OCI-LY1 (cell line): ENCODE results near the gene KRTAP29-1.

Experiments
- CTCF ChIP-seq: fragments of 200-600 bp; sonication (generic), shearing (Covaris generic); IDR thresholded peaks from 2 replicates; pipeline ENCODE4 v1.5.1; 2017; ENCODE audit warnings: mild to moderate bottlenecking, antibody characterized with exemption, low read length, moderate library complexity, mixed read lengths
- EZH2 ChIP-seq: fragments of 200-600 bp; sonication (generic), shearing (Covaris generic); IDR thresholded peaks from 2 replicates; pipeline ENCODE4 v1.8.0; 2017; ENCODE audit warnings: borderline replicate concordance, mixed run types, mild to moderate bottlenecking, antibody characterized with exemption, low read length, moderate library complexity, mixed read lengths

- TF ChIP-seq EZH2 (no peak), CTCF (no peak)
These were observed 22.5 kb upstream of the KRTAP29-1 start for GRCh38 chr17:41325126-41325525.
